Glomerular endothelial cell (primary cell): ENCODE data around the gene PXMP2. TPM values are rescaled to one million over a fixed set of nuclear protein-coding genes. Genes with fewer than 3 reads are reported as not detected.
"Not testable (repeated sequence)": the region's sequence is repeated elsewhere in the genome, so short reads cannot be mapped to it uniquely, and the experiment has no call there.

ENCODE experiments used
- DNase-seq: peaks from one replicate; pipeline ENCODE4 v3.0.0-alpha.2; 2011; ENCODE audit warnings: low read depth, low spot score; ENCODE audit errors: extremely low read depth
- total RNA-seq: library from RNA; depleted of rRNA; stranded (reverse); fragments of >200 nt; gene quantifications from 2 replicates; pipeline ENCODE4 v1.2.3, GENCODE V29; 2015

The PXMP2 gene
- total RNA-seq, 1 donor from 2014 or later = 21.6 TPM

- no peak for DNase-seq
Observed at GRCh38 chr12:132746613-132747012, 59.2 kb downstream of the PXMP2 start.

DNA sequence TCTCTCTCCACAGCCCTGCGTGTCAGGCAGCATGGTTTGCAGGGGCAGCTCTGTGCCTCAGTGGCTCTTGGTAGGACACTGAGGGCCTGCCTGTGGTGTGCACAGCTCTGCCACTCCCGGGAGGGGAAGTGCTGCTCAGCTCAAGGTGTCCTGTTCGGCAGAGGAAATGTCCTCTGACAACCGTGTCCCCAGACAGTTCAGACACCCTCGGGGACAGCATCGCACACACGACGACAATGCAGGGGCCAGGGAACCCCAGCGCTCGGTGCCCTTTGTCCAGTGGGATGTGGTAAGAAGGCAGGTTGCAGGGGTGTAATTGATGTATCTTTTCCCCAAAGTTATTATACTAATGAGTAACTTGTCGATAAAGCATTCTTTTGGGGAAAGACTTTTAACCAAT lies 60.0 kb downstream of the PXMP2 start:
- no peak for DNase-seq

DNA sequence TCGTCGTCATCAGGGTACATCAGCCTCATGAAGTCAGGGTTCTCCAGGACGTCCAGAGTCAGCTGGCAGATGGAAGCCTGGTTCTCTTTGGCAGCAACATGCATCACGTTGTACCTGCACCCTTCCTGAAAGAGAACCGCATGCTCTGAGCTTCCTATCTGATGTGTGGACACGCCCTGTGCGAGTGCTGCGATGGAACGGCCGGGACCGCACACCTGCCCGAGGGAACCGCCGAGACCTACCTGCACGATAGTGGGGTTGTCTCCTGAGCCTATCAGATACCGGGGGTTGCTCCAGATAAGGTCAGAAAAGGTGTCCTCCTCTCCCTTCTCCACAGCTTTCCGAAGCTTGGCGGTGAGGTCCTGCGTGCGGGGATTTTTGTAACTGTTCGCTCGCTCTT lies 60.5 kb downstream of the PXMP2 start:
- no peak for DNase-seq

GRCh38 chr12:132748319-132748718 lies 60.9 kb downstream of the PXMP2 start:
- no peak for DNase-seq

DNA sequence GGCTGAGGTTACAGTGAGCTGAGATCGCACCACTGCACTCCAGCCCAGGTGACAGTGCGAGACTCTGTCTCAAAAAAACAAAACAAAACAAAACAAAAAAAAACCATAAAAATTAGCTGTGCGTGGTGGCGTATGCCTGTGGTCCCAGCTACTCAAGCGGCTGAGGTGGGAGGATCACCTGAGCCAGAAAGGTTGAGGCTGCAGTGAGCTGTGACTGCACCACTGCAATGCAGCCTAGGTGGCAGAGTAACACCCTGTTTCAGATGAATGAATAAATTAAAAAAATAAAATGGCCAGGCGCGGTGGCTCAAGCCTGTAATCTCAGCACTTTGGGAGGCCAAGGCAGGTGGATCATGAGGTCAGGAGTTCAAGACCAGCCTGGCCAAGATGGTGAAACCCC lies 66.3 kb downstream of the PXMP2 start:
- not testable (repeated sequence) for DNase-seq

GRCh38 chr12:132754160-132754932 lies 67.0 kb downstream of the PXMP2 start:
- DNase-seq = no peak

Other genes starting within 250 kb of the PXMP2 start
- 13.9 and 24.0 TPM in 2 replicates for gene FBRSL1, start 197.4 kb upstream of the PXMP2 start, total RNA-seq
- gene LRCOL1, start 77.0 kb upstream of the PXMP2 start, total RNA-seq = not detected in 2 replicates
- gene P2RX2, start 68.8 kb upstream of the PXMP2 start, total RNA-seq = not detected in 2 replicates
- 19.4 and 25.4 TPM in 2 replicates for gene POLE, start 245 bp upstream of the PXMP2 start, total RNA-seq
- gene PGAM5, start 23.3 kb downstream of the PXMP2 start, total RNA-seq = 42.4 and 45.0 TPM in 2 replicates
- gene ANKLE2, start 74.2 kb downstream of the PXMP2 start, total RNA-seq = 54.5 and 76.8 TPM in 2 replicates
- 80.7 and 110 TPM in 2 replicates for gene GOLGA3, start 141.3 kb downstream of the PXMP2 start, total RNA-seq
- gene CHFR, start 200.0 kb downstream of the PXMP2 start, total RNA-seq = 42.1 and 71.8 TPM in 2 replicates